ENCODE results near the gene AP1G2.
A peak's percentile ranks its signal among the peaks of the same experiment; 100 is the strongest.

The AP1G2 gene

GRCh38 chr14:23545740-23546365, 21.7 kb downstream of the AP1G2 start:
- no peak for TF ChIP-seq CTCF (IDR thresholded peaks at IDR 0.05)

- TF ChIP-seq CTCF (IDR thresholded peaks at IDR 0.05), result no peak
These were observed 22.8 kb downstream of the AP1G2 start for GRCh38 chr14:23544511-23545447.

DNA sequence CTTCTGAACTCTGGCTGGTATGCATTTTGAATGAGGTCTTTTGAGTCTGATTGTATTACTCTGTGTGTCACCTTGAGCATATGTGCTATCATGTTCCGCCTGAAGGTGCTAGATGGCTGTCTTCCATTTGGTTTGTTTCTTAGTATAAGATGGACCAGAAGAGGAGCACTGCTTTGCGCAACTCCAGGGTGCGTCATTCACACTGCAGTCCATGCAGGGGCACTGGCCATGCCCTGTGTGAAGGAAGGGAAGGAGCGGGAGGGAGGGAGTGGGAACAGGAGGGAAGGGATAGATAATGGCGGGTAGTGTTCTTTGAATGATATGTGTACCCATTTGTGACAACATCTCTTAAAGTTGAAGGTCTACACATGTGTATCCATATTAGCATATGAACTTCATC, 24.2 kb downstream of the AP1G2 start:
- no peak for TF ChIP-seq CTCF (IDR thresholded peaks at IDR 0.05)

- TF ChIP-seq CTCF (IDR thresholded peaks at IDR 0.05), result no peak
These were observed 25.3 kb downstream of the AP1G2 start for GRCh38 chr14:23542261-23542660.

GRCh38 chr14:23540141-23540469, 27.5 kb downstream of the AP1G2 start:
- TF ChIP-seq CTCF (IDR thresholded peaks at IDR 0.05), result no peak

DNA sequence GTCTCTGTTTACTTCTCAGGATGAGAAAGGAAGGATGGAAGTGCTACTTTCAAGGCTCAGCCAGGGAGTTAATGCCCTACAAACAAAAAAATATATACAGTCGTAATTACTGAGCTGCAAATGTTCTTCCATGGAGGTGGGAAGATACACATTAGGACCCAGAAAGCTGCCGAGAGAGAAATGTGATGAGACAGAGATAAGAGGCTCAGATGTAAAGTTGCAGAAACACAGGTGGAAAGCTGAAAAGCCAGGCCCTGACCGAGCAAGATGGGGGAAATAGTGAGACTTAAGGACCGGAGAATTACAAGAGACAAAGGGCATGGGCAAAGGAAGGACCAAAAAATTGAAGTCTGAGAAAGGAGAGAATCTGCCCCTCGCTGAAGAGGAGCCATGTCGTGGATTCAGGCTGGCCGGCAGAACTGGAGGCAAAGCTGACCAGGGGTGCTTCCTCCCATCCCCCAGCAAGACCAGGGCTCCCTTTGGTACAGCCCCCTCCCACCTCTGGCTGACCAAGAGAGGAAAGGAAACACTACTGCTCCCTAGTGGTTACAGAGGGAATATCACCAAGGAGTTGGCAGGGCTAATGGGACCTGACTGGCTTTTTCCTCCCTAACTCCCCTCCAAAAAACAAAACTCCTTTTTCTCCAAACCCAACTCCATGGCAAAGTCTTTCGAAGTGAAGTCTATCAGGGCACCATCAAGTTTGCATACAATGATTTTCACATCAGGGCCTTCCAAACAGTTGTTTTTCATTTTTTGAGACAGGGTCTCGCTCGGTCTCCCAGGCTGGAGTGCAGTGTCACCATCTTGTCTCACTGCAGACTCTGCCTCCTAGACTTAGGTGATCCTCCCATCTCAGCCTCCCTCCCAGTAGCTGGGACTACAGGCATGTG, 28.1 kb downstream of the AP1G2 start:
- peak; percentile 81 for TF ChIP-seq CTCF (IDR thresholded peaks at IDR 0.05)

DNA sequence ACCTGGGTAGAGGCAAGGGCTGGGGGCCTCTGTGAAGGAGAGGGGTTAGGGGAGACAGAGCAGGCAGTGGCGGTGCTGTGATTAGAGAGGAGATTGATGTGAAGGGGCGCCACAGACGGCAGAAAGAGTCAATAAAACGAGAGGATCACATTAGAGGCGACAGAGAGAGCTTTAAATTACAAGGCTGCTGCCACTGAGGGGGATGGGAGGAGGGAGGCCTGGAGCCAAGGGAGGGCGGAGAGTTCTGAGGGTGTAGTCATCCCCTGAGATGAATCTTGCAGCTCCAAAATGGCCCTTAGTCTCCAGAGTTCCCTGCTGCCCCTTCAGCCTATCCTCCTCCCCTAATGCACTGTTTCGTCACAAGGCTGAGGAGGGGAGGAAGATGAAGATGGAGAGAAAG, 28.8 kb downstream of the AP1G2 start:
- no peak for TF ChIP-seq CTCF (IDR thresholded peaks at IDR 0.05)
